Measurements from ENCODE around the gene SLC9A9.

Gene SLC9A9

DNA sequence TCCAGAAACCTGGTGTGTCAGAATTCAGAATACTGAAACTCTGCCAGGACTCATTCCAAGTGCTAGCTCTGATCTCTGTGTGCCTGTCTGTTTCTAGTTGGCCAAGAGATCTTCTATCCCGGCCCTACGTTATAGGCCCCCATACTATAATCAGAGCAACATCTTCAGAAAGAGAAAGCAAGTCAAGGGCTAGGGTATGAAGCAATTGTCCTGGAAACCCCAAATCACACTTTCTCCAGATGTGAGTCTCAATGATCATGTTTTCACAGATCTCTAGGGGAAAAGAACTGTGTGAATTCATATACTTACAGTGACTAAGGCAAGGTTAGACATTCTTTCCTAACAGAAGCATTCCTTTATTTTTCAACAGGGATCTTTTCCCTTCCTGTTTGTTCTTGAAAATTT, 309.7 kb downstream of the SLC9A9 start:
- no peak overlapping the region for H3K27ac ChIP-seq (replicated peaks)
- TF ChIP-seq, protein P1, sequence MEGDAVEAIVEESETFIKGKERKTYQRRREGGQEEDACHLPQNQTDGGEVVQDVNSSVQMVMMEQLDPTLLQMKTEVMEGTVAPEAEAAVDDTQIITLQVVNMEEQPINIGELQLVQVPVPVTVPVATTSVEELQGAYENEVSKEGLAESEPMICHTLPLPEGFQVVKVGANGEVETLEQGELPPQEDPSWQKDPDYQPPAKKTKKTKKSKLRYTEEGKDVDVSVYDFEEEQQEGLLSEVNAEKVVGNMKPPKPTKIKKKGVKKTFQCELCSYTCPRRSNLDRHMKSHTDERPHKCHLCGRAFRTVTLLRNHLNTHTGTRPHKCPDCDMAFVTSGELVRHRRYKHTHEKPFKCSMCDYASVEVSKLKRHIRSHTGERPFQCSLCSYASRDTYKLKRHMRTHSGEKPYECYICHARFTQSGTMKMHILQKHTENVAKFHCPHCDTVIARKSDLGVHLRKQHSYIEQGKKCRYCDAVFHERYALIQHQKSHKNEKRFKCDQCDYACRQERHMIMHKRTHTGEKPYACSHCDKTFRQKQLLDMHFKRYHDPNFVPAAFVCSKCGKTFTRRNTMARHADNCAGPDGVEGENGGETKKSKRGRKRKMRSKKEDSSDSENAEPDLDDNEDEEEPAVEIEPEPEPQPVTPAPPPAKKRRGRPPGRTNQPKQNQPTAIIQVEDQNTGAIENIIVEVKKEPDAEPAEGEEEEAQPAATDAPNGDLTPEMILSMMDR (IDR thresholded peaks at IDR 0.05; ENCODE audit: insufficient read depth, low read length), result no peak
- TF ChIP-seq GABPA (IDR thresholded peaks at IDR 0.05; ENCODE audit: low read depth), result no peak
- no peak for TF ChIP-seq POLR2AphosphoS5 (IDR thresholded peaks at IDR 0.05; ENCODE audit: low read depth)
- TF ChIP-seq, protein P2, sequence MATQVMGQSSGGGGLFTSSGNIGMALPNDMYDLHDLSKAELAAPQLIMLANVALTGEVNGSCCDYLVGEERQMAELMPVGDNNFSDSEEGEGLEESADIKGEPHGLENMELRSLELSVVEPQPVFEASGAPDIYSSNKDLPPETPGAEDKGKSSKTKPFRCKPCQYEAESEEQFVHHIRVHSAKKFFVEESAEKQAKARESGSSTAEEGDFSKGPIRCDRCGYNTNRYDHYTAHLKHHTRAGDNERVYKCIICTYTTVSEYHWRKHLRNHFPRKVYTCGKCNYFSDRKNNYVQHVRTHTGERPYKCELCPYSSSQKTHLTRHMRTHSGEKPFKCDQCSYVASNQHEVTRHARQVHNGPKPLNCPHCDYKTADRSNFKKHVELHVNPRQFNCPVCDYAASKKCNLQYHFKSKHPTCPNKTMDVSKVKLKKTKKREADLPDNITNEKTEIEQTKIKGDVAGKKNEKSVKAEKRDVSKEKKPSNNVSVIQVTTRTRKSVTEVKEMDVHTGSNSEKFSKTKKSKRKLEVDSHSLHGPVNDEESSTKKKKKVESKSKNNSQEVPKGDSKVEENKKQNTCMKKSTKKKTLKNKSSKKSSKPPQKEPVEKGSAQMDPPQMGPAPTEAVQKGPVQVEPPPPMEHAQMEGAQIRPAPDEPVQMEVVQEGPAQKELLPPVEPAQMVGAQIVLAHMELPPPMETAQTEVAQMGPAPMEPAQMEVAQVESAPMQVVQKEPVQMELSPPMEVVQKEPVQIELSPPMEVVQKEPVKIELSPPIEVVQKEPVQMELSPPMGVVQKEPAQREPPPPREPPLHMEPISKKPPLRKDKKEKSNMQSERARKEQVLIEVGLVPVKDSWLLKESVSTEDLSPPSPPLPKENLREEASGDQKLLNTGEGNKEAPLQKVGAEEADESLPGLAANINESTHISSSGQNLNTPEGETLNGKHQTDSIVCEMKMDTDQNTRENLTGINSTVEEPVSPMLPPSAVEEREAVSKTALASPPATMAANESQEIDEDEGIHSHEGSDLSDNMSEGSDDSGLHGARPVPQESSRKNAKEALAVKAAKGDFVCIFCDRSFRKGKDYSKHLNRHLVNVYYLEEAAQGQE (IDR thresholded peaks at IDR 0.05; ENCODE audit: insufficient replicate concordance, low read depth), result no peak
- TF ChIP-seq SPI1 (IDR thresholded peaks at IDR 0.05; ENCODE audit: borderline replicate concordance, low read depth), result no peak
- no peak overlapping the region for H3K4me3 ChIP-seq (replicated peaks; ENCODE audit: insufficient read depth, low read length)

DNA sequence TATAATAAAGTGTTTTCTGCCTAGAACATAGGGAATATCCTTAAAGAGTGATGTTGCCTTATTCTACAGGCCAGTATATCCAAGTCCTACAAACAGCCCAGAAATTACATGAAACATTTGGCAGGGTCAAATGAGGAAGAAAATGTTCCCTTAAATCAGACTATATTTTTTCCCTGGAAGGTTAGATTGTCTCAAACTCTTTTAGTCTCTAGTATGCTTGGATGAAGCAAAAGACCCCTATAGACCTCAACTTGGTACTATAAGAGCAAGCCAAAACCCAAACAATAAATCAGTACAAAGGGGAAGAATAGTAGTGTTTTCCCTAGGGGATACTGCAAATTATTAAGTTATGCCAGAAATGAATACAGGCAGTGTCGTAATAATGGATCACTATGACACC, 310.2 kb downstream of the SLC9A9 start:
- DNase-seq (ENCODE audit: low read depth in 1 of 2, low spot score in 1 of 2), result no peak
- no peaks in the 10 kb centered on the region for H3K27me3 ChIP-seq (ENCODE audit: insufficient read depth, poor library complexity, severe bottlenecking)
- TF ChIP-seq POLR2AphosphoS5 (IDR thresholded peaks at IDR 0.05; ENCODE audit: low read depth) (no peak), GABPA (IDR thresholded peaks at IDR 0.05; ENCODE audit: low read depth) (no peak), SPI1 (IDR thresholded peaks at IDR 0.05; ENCODE audit: borderline replicate concordance, low read depth) (no peak)
- TF ChIP-seq, protein P1 (IDR thresholded peaks at IDR 0.05; ENCODE audit: insufficient read depth, low read length), result no peak
- TF ChIP-seq, protein P2 (IDR thresholded peaks at IDR 0.05; ENCODE audit: insufficient replicate concordance, low read depth), result no peak
- no peak overlapping the region for H3K27ac ChIP-seq (replicated peaks)
- H3K4me3 ChIP-seq (replicated peaks; ENCODE audit: insufficient read depth, low read length), result no peak overlapping the region

More for the DNA sequence above, 309.7 kb downstream of the SLC9A9 start:
- no peak for DNase-seq (ENCODE audit: low read depth in 1 of 2, low spot score in 1 of 2)
- H3K27me3 ChIP-seq (ENCODE audit: insufficient read depth, poor library complexity, severe bottlenecking), result no peaks in the 10 kb centered on the region

DNA sequence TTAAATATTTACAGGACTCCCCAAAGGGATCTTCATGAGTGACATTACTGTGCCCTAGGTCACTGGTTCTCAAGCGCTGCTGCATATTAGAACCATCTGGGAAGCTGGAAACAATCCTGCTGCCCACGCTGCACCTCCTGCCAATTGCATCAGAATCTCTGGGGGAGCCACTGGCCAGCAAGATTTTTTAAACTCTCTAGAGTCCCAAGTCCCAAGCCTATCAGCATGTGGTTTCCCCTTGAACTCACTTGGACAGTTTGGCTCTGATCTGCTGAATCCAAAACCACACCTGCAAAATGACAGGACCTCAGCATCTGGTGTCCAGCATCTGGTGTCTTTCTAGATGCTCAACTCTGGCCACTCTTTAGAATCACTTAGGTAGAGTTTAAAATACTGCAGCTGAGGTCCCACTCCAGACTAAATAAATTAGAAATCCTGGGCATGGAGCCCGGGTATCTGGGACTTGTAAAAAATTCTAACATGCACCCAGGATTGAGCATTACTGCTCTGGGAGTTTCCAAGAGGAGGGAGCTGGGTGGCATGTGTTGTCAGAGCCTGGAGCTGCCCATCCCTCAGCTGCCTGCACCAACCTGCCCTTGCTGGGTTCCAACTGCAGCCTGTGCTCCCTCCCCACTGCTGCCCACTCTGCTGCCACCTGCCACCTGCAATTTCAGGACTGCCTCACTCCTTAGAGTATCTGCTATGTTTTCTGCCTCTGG, 311.3 kb downstream of the SLC9A9 start:
- Histone ChIP-seq H3K27ac (replicated peaks) (no peak overlapping the region), H3K4me3 (replicated peaks; ENCODE audit: insufficient read depth, low read length) (no peak overlapping the region), H3K27me3 (ENCODE audit: insufficient read depth, poor library complexity, severe bottlenecking) (no peaks in the 10 kb centered on the region)
- DNase-seq (ENCODE audit: low read depth in 1 of 2, low spot score in 1 of 2), result no peak
- TF ChIP-seq SPI1 (IDR thresholded peaks at IDR 0.05; ENCODE audit: borderline replicate concordance, low read depth) (no peak), GABPA (IDR thresholded peaks at IDR 0.05; ENCODE audit: low read depth) (no peak), POLR2AphosphoS5 (IDR thresholded peaks at IDR 0.05; ENCODE audit: low read depth) (no peak)
- TF ChIP-seq, protein P2 (IDR thresholded peaks at IDR 0.05; ENCODE audit: insufficient replicate concordance, low read depth), result no peak
- TF ChIP-seq, protein P1 (IDR thresholded peaks at IDR 0.05; ENCODE audit: insufficient read depth, low read length), result no peak

Measured in HL-60 (cell line).